GM13976 (cell line): ENCODE results near the gene MCM6.

Experiments used
- DNase-seq: peaks from one replicate; pipeline ENCODE4 v3.0.0; 2012; ENCODE audit warnings: low spot score
- CTCF ChIP-seq: IDR thresholded peaks from 2 replicates; pipeline ENCODE4 v1.5.1; 2012; ENCODE audit warnings: borderline replicate concordance, mild to moderate bottlenecking; ENCODE audit not compliant: insufficient read depth; ENCODE audit errors: extremely low read depth, missing control alignments, control extremely low read depth
- in situ Hi-C: fragments of 300-500 bp; cut with MboI; formaldehyde crosslinking; loops from one replicate; pipeline ENCODE4 v1.12.0; 2022; ENCODE audit warnings: low sequenced_read_pairs, mixed read lengths, inconsistent platforms; ENCODE audit not compliant: unreplicated experiment

Gene MCM6

GRCh38 chr2:135876066-135876711 lies at the start of gene MCM6:
MCM6 (minus strand) TSS chr2:135876443; CDS start chr2:135876365, 78 bp downstream.
- in situ Hi-C loops, result no loop called here
- DNase-seq, result peak; percentile 97
- no peak for TF ChIP-seq CTCF

GRCh38 chr2:135925571-135925970 lies 49.3 kb upstream of the MCM6 start:
- in situ Hi-C loops, result no loop called here
- no peak for DNase-seq
- TF ChIP-seq CTCF, result no peak

- in situ Hi-C loops, result loop anchor here (5.0 kb wide), 1 partner anchor 216 kb away; no protein-coding TSS in a partner anchor
- peak; percentile 26 for DNase-seq
- peak; percentile 8 for TF ChIP-seq CTCF
Measured at GRCh38 chr2:135916207-135916606, 40.0 kb upstream of the MCM6 start.

GRCh38 chr2:135914485-135914884 lies 38.2 kb upstream of the MCM6 start:
- in situ Hi-C loops, result loop anchor here (5.0 kb wide), 1 partner anchor 473 kb away; no protein-coding TSS in a partner anchor
- TF ChIP-seq CTCF, result no peak
- no peak for DNase-seq

- peak; percentile 55 for TF ChIP-seq CTCF
- in situ Hi-C loops, result loop anchor here (5.0 kb wide), 1 partner anchor 473 kb away; no protein-coding TSS in a partner anchor
- peak; percentile 32 for DNase-seq
Measured at GRCh38 chr2:135913727-135914365, 37.6 kb upstream of the MCM6 start.

GRCh38 chr2:135909976-135910375 lies 33.7 kb upstream of the MCM6 start:
- DNase-seq, result no peak
- in situ Hi-C loops, result loop anchor here (5.0 kb wide), 1 partner anchor 477 kb away; no protein-coding TSS in a partner anchor
- no peak for TF ChIP-seq CTCF
